Smooth muscle cell of trachea (primary cell): ENCODE results near the gene RSRP1. TPM values are rescaled to one million over a fixed set of nuclear protein-coding genes. Genes with fewer than 3 reads are reported as not detected.

Experiments used
- total RNA-seq: library from RNA; depleted of rRNA; stranded (reverse); fragments of >200 nt; gene quantifications from 2 replicates; pipeline ENCODE4 v1.2.1, GENCODE V29; 2014

The RSRP1 gene, protein sequence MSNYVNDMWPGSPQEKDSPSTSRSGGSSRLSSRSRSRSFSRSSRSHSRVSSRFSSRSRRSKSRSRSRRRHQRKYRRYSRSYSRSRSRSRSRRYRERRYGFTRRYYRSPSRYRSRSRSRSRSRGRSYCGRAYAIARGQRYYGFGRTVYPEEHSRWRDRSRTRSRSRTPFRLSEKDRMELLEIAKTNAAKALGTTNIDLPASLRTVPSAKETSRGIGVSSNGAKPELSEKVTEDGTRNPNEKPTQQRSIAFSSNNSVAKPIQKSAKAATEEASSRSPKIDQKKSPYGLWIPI
- total RNA-seq, result 125 and 149 TPM in 2 replicates

DNA sequence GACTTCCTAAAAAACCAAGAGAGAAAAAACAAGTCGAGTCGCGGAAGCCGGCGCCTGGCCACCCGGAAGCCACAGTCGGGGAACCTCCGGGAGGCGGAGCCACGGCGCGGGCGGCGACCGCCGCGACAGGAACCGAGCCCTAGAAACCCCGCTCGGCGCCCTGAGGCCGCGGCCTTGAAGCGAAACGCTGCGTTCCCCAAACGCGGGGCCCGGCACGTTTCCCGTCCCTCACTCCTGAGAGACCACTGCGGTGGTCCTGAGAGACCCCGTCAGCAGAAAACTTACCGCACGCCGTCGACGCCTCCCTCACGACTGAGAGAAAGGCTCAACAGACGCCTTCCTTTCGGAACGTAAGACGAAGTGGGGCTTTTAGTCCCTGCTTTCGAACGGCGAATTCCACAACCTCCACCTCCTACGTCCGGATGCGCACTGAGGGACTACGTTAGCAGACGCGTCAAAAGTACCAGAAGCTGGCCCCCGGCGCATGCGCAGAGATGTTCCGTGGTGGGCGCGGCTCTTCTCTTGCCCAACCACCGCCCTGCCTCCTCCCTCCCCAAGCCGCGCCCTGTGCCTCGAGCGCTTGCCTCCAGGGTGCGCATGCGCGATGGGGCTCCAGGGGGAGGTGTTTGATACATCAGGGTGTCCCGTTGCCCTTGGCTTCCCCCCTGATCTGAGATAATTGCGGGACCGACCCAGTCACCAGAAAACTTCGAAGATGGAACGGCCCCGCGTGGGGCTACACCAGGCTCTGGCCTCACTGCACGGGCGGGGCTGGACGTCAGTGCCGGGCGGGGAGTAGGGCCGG lies at the start of gene RSRP1:
TSS of gene RSRP1 (minus strand) at position 431 of the 805 bp plus-strand sequence. CDS start 491 bp downstream, outside the sequence.

DNA sequence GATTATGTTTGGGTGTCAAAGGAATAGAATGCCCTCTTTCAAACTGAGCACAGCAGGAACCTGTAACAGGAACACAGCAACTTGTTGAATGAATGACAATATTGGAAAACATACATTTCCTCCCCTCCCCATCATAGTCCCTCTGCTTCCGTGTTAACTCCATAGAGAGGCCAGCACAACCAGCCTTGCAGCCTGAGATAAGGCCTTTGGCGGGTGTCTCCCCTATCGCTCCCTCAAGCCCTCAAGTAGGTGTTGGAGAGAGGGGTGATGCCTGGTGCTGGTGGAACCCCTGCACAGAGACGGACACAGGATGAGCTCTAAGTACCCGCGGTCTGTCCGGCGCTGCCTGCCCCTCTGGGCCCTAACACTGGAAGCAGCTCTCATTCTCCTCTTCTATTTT lies 25.0 kb upstream of the RSRP1 start, which contains the start of gene RHD:
TSS of gene RHD (plus strand) at position 272 of the 400 bp plus-strand sequence. CDS start at position 311, 39 bp downstream.

DNA sequence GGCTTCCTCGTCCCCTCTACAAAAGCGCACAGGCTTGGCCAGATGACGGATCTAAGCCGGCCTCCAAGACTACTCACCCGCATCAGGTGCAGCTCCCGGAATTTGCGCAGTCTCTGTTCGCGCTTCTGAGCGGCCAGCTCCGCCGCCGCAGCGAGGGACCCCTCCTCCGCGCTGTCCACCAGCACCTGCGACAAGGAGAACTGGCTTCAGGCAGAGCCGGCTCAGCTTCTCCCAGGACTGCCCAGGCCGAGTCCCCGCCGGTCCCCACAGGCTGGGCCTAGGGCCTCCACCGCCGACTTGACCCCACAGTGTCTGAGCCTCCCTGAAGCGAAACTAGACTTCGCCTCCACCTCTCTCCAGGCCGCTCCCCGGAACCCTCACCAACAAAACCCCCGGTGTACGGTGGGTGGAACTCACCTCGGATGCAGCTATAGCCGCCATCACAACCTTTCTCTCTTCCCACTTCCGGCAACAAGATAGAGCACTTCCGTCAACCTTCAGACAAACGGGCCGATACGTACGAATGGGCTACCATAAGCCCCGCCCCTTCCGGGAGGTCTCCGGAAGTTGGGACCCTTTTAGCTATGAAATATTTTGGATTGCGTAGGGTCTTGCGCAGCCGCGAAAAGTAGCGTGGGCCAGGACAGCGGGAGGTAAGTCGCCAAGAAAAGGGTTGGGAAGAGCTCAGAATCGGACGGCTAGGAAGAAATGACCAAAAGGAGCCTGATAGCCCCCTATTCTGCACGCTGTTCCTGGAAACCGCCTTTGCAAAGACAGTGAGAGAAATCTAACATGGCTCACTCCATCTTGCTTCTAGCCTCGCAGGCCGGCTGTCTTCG lies 15.0 kb downstream of the RSRP1 start, which contains the start of gene SYF2:
TSS of gene SYF2 (minus strand) at position 476 of the 839 bp plus-strand sequence. CDS start at position 441, 35 bp downstream.

Other genes with a start within 250 kb of the RSRP1 start
- gene SYF2, start 15.0 kb downstream of the RSRP1 start, total RNA-seq, result 34.9 and 45.2 TPM in 2 replicates
- not detected in 2 replicates for gene RHD, start 25.1 kb upstream of the RSRP1 start, total RNA-seq
- gene TMEM50A, start 90.9 kb upstream of the RSRP1 start, total RNA-seq, result 87.7 and 129 TPM in 2 replicates
- 0.15 and 0.99 TPM in 2 replicates for gene RHCE, start 173.4 kb upstream of the RSRP1 start, total RNA-seq
- gene MACO1, start 183.4 kb upstream of the RSRP1 start, total RNA-seq, result 14.0 and 14.4 TPM in 2 replicates